A673 (cell line): ENCODE results near the gene ZMPSTE24. TPM values are rescaled to one million over a fixed set of nuclear protein-coding genes. Genes with fewer than 3 reads are reported as not detected.

Experiments used
- BruUV-seq: library from RNA; stranded (reverse); fragments of 400-500 nt; replicated peaks from 2 replicates; lab custom pipeline; 2021; lab: Mats Ljungman, UMichigan
- CTCF ChIA-PET: fragments of 300-600 bp; sonication (Branson Sonifier 250); formaldehyde crosslinking; loops from one replicate; lab custom pipeline; 2022; ENCODE audit warnings: antibody characterized with exemption; lab: Charles Lee
- POLR2A ChIA-PET: fragments of 300-600 bp; sonication (Branson Sonifier 250); formaldehyde crosslinking; loops from one replicate; lab custom pipeline; 2022; ENCODE audit warnings: antibody characterized with exemption; ENCODE audit not compliant: low non-redundant PET; lab: Charles Lee
- DNase-seq: peaks from one replicate; pipeline ENCODE4 v3.0.0-alpha.2; 2015; ENCODE audit warnings: low spot score
- H3K27ac ChIP-seq: fragments of 200-600 bp; sonication (generic); 2 replicates; pipeline ENCODE4 v1.5.1; 2016; ENCODE audit warnings: mixed run types, low read depth, mild to moderate bottlenecking, mixed read lengths, antibody characterized with exemption, low read length; ENCODE audit not compliant: poor library complexity, severe bottlenecking
- H3K27me3 ChIP-seq: fragments of 200-600 bp; sonication (generic); replicated peaks from 2 replicates; pipeline ENCODE4 v1.6.1; 2017; ENCODE audit warnings: mixed run types, low read depth, mild to moderate bottlenecking, mixed read lengths, antibody characterized with exemption, low read length; ENCODE audit not compliant: insufficient read depth, poor library complexity
- H3K36me3 ChIP-seq: fragments of 200-600 bp; sonication (generic); 2 replicates; pipeline ENCODE4 v1.6.1; 2016; ENCODE audit warnings: mixed run types, mild to moderate bottlenecking, mixed read lengths, antibody characterized with exemption, low read length; ENCODE audit not compliant: insufficient read depth, poor library complexity, severe bottlenecking
- H3K4me1 ChIP-seq: fragments of 200-600 bp; sonication (generic); 2 replicates; pipeline ENCODE4 v1.6.1; 2017; ENCODE audit warnings: mixed run types, mild to moderate bottlenecking, mixed read lengths, antibody characterized with exemption, low read length; ENCODE audit not compliant: insufficient read depth, poor library complexity, severe bottlenecking
- H3K4me3 ChIP-seq: fragments of 200-600 bp; sonication (generic); 2 replicates; pipeline ENCODE4 v1.5.1; 2016; ENCODE audit warnings: low read depth, mixed run types, mild to moderate bottlenecking, mixed read lengths, low read length; ENCODE audit not compliant: poor library complexity, severe bottlenecking
- H3K9me3 ChIP-seq: fragments of 200-600 bp; sonication (generic); 2 replicates; pipeline ENCODE4 v1.6.1; 2016; ENCODE audit warnings: mixed run types, low read depth, mild to moderate bottlenecking, mixed read lengths, antibody characterized with exemption, low read length; ENCODE audit not compliant: poor library complexity, severe bottlenecking
- EZH2 ChIP-seq: fragments of 200-600 bp; sonication (generic); IDR thresholded peaks from 2 replicates; pipeline ENCODE4 v1.6.1; 2017; ENCODE audit warnings: borderline replicate concordance, low read depth, mild to moderate bottlenecking, mixed read lengths, antibody characterized with exemption, low read length; ENCODE audit not compliant: poor library complexity, severe bottlenecking
- intact Hi-C: fragments of 100-400 bp; cut with micrococcal nuclease; formaldehyde crosslinking; loops from one replicate; pipeline ENCODE4 v1.10.0; 2022; ENCODE audit not compliant: unreplicated experiment
- total RNA-seq: library from RNA; stranded (reverse); gene quantifications from 2 replicates; pipeline ENCODE4 v1.2.3, GENCODE V29; 2021
- TF ChIP-seq, protein P1 (sequence below): fragments of 300-800, 200-600 bp; sonication (generic); conservative IDR thresholded peaks from 2 replicates; pipeline ENCODE4 v1.5.1; 2017; ENCODE audit warnings: low read depth, mild to moderate bottlenecking, antibody characterized with exemption, low read length, moderate library complexity, mixed read lengths

The ZMPSTE24 gene
- total RNA-seq, 1 experiment from 2014 or later = 72.1 TPM

DNA sequence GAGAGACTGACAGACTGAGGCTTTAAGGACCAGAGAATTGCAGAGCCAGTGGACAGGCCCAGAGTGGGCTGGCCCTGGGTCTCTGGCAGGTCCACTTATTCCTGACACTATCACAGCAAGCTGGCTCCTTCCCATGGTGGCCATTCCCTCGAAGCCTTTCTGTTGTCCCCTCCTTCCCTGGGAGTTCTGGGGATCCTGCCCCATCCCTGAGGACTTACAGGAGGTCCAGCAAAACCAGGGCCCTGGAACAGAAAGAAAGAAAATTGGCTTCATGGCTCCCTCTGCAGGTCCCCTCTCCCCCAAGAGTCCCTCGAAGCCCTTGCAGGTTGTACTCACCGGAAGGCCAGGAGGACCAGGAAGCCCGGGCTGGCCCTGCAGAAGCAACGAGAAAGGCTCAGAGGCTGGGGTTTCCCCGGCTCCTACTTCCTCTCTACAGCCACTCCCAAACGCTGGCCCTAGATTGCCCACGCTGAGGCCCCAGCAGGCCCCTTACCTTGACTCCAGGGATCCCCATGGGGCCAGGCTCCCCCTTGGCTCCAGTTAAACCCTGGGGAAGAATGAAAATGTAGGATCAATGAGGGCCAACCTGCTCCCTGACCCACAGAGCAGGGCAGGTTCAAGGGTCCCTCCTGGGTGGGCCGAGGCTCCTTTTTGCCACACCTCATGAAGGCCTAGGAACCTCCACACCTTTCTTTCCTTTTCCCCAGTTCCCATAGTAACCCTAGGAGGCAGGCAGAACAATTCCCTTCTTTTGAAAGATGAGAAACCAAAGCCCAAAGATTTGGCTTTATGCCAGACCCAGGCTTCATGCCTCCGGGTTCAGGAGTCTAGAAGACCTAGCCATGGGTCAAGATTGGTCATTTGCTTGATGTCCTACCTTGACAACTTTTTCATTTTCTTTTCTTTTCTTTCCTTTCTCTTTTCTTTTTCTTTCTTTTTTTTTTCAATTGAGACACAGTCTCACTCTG, 54.5 kb downstream of the ZMPSTE24 start:
- H3K36me3 ChIP-seq = no peaks in the 10 kb centered on the region
- H3K9me3 ChIP-seq = no peaks in the 10 kb centered on the region
- H3K4me1 ChIP-seq = peaks cover 19% of the 10 kb centered on the region
- no TSS peak for BruUV-seq
- TF ChIP-seq, protein P1, sequence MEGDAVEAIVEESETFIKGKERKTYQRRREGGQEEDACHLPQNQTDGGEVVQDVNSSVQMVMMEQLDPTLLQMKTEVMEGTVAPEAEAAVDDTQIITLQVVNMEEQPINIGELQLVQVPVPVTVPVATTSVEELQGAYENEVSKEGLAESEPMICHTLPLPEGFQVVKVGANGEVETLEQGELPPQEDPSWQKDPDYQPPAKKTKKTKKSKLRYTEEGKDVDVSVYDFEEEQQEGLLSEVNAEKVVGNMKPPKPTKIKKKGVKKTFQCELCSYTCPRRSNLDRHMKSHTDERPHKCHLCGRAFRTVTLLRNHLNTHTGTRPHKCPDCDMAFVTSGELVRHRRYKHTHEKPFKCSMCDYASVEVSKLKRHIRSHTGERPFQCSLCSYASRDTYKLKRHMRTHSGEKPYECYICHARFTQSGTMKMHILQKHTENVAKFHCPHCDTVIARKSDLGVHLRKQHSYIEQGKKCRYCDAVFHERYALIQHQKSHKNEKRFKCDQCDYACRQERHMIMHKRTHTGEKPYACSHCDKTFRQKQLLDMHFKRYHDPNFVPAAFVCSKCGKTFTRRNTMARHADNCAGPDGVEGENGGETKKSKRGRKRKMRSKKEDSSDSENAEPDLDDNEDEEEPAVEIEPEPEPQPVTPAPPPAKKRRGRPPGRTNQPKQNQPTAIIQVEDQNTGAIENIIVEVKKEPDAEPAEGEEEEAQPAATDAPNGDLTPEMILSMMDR = no peak
- TF ChIP-seq EZH2 = no peak
- DNase-seq = no peak
- no peak overlapping the region for H3K4me3 ChIP-seq
- H3K27ac ChIP-seq = no peak overlapping the region
- intact Hi-C loops = no loop called here
- ChIA-PET POLR2A (no interaction called here), CTCF (no interaction called here)
- no peaks in the 10 kb centered on the region for H3K27me3 ChIP-seq

DNA sequence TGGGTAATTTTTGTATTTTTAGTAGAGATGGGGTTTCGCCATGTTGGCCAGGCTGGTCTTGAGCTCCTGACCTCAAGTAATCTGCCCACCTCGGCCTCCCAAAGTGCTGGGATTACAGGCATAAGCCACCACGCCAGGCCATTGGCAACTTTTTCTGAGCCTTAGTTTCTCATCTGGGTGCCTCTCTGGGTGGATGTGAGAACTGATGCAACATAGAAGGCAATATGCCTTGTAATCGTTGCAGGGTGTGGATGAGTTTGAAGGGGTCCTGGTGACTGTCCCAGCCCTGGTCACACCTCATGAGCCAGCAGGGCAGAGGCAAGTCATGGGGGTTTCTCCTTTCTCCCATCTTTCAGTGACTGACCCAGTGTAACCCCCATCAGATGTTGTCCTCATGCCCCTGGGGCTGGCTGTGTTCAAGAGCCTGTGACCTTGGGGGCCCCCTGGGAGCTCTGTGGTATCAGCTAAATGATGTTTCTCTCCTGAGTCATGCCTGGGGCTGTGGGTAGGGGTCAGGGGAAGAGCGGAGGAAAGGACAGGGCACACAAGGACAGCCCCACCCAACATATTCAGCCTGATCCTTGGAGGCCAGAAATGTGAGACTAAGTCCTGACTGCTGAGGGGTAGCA, 55.4 kb downstream of the ZMPSTE24 start:
- Histone ChIP-seq H3K36me3 (no peaks in the 10 kb centered on the region), H3K27me3 (no peaks in the 10 kb centered on the region), H3K4me1 (peaks cover 19% of the 10 kb centered on the region), H3K4me3 (no peak overlapping the region), H3K9me3 (no peaks in the 10 kb centered on the region), H3K27ac (no peak overlapping the region)
- TSS peak; percentile 16 for BruUV-seq
- no peak for TF ChIP-seq EZH2
- TF ChIP-seq, protein P1 = no peak
- POLR2A ChIA-PET = no interaction called here
- CTCF ChIA-PET = no interaction called here
- intact Hi-C loops = no loop called here
- DNase-seq = no peak

DNA sequence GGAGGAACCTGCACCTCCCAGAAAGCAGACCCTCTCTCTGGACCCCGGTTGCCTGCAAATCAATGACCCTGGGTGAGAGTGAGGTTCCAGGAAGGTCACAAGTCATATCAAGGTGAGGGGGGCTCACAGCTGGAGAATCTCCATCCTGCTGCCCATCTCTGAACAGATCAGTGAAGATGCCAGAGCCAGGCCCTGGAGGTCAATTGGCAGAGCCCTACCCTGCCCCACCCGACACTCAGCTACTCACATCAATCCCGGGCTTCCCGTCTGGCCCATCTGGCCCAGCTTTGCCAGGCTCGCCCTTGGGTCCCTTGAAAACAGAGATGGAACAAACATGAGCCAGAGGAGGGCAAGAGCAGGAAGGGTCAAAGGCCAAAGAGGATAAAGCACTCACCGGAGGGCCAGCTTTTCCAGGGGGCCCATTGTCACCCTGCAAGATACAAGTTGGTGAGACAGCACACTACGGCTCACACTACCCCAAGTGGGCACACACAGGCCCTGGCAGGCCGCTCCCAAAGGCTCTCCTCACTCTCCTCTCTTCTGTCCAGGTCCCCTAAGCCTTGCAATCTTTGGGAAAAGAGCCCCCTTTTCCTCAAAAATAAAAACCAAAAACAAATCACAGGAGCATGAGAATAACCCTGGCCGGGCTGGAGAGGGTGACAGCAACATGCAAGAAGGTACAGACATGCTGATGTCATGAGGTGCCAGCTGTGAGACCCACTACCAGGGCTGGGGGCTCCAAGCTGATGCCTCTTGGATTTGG, 56.1 kb downstream of the ZMPSTE24 start:
- no peaks in the 10 kb centered on the region for H3K9me3 ChIP-seq
- peak overlapping the region; percentile 43 for H3K27ac ChIP-seq
- H3K4me1 ChIP-seq = peaks cover 19% of the 10 kb centered on the region
- H3K36me3 ChIP-seq = no peaks in the 10 kb centered on the region
- POLR2A ChIA-PET = no interaction called here
- no TSS peak for BruUV-seq
- no peak for DNase-seq
- TF ChIP-seq, protein P1 = no peak
- no peak for TF ChIP-seq EZH2
- intact Hi-C loops = no loop called here
- no peak overlapping the region for H3K4me3 ChIP-seq
- CTCF ChIA-PET = interaction anchor here (0.7 to 1.9 kb wide), 5 partner anchors 24 to 170 kb away, joined by 3 to 12 read pairs (median 4); no protein-coding TSS in a partner anchor
- no peaks in the 10 kb centered on the region for H3K27me3 ChIP-seq
